B cell (primary cell): Measurements from ENCODE around the gene TM9SF2. TPM values are rescaled to one million over a fixed set of nuclear protein-coding genes. Genes with fewer than 3 reads are reported as not detected.
"Not testable (repeated sequence)": the region's sequence is repeated elsewhere in the genome, so short reads cannot be mapped to it uniquely, and the experiment has no call there.

Experiments
- ATAC-seq: fragments of 200-7000 bp; cut with Tn5 transposase; one replicate; pipeline ENCODE4 v1.10.0; 2021; ENCODE audit warnings: low read depth, mild to moderate bottlenecking, moderate number of reproducible peaks, moderate library complexity
- CTCF ChIA-PET: fragments of 350-600 bp; sonication (Branson Sonifier 250); formaldehyde crosslinking; loops from one replicate; lab custom pipeline; 2021; ENCODE audit warnings: antibody characterized with exemption, inconsistent platforms; lab: Charles Lee
- POLR2A ChIA-PET: fragments of 350-600 bp; sonication (Branson Sonifier 250); formaldehyde crosslinking; loops from one replicate; lab custom pipeline; 2021; ENCODE audit warnings: antibody characterized with exemption; lab: Charles Lee
- DNase-seq: peaks from one replicate; pipeline ENCODE4 v3.0.0; 2013
- H2AFZ ChIP-seq: 2 replicates; pipeline ENCODE4 v1.6.1; 2012; ENCODE audit warnings: mild to moderate bottlenecking, low read depth, low read length; ENCODE audit not compliant: insufficient read depth, poor library complexity, severe bottlenecking
- H3K27ac ChIP-seq, 2 donors: 1 replicate in 1 of 2; 2 replicates in 1 of 2; pipeline ENCODE4 v1.5.1; 2012 to 2013; ENCODE audit warnings: low read length in 2 of 2, mild to moderate bottlenecking in 2 of 2, moderate library complexity in 1 of 2
- H3K27me3 ChIP-seq, 4 experiments: fragments of 200-600 bp in 1 of 4; sonication (generic) in 1 of 4; replicated peaks in 1 of 4; 1 replicate in 2 of 4; 2 replicates in 2 of 4; pipeline versions ENCODE4 v1.6.1 to v1.7.0; 2013 to 2016; ENCODE audit warnings: low read length in 3 of 4, mild to moderate bottlenecking in 2 of 4, mixed read lengths in 1 of 4, moderate library complexity in 1 of 4; ENCODE audit not compliant: insufficient read depth in 4 of 4, control insufficient read depth in 3 of 4; ENCODE audit errors: control extremely low read depth in 1 of 4
- H3K36me3 ChIP-seq, 2 experiments: replicated peaks in 1 of 2; 1 replicate in 1 of 2; 2 replicates in 1 of 2; pipeline versions ENCODE4 v1.6.1 to v1.7.1; 2013; ENCODE audit warnings: low read length in 1 of 2; ENCODE audit not compliant: insufficient read depth in 2 of 2, control insufficient read depth in 1 of 2; ENCODE audit errors: control extremely low read depth in 1 of 2, extremely low read depth in 1 of 2
- H3K4me1 ChIP-seq, 2 donors: fragments of 200-600 bp in 1 of 2; sonication (generic) in 1 of 2; 1 replicate in 1 of 2; 2 replicates in 1 of 2; pipeline versions ENCODE4 v1.5.1 to v1.6.1; 2013 to 2017; ENCODE audit warnings: low read length in 2 of 2; ENCODE audit not compliant: control insufficient read depth in 2 of 2, insufficient read depth in 2 of 2
- H3K4me2 ChIP-seq: replicated peaks from 2 replicates; pipeline ENCODE3; 2012; ENCODE audit warnings: mild to moderate bottlenecking, low read depth, low read length; ENCODE audit not compliant: poor library complexity, severe bottlenecking
- H3K4me3 ChIP-seq, 5 experiments: fragments of 200-600 bp in 1 of 5; sonication (generic) in 1 of 5; 1 replicate in 3 of 5; 2 replicates in 2 of 5; pipeline versions ENCODE4 v1.5.1 to v1.7.0; 2011 to 2016; ENCODE audit warnings: low read length in 4 of 5, mild to moderate bottlenecking in 4 of 5, low read depth in 2 of 5, control low read depth in 1 of 5, moderate library complexity in 1 of 5; ENCODE audit not compliant: insufficient read depth in 1 of 5; ENCODE audit errors: control extremely low read depth in 1 of 5, extremely low read depth in 1 of 5
- H3K79me2 ChIP-seq: fragments of 200-600 bp; sonication (generic); one replicate; pipeline ENCODE4 v1.6.0; 2016; ENCODE audit warnings: low read length; ENCODE audit not compliant: control insufficient read depth, insufficient read depth
- H3K9ac ChIP-seq: fragments of 200-600 bp; sonication (generic); 2 replicates; pipeline ENCODE4 v1.6.1; 2017; ENCODE audit warnings: mild to moderate bottlenecking, low read length, moderate library complexity
- H3K9me3 ChIP-seq, 3 donors: one replicate each; pipeline versions ENCODE4 v1.6.1 to v1.7.1; 2013; ENCODE audit warnings: low read length in 2 of 3; ENCODE audit not compliant: control insufficient read depth in 2 of 3, insufficient read depth in 1 of 3; ENCODE audit errors: control extremely low read depth in 1 of 3
- H4K20me1 ChIP-seq: 2 replicates; pipeline ENCODE4 v1.6.0; 2012; ENCODE audit warnings: mild to moderate bottlenecking, low read length; ENCODE audit not compliant: insufficient read depth, control insufficient read depth, poor library complexity, severe bottlenecking
- H3K27ac Mint-ChIP-seq: one replicate; pipeline ENCODE4 v1.8.0; 2021; ENCODE audit warnings: mixed read lengths
- H3K27me3 Mint-ChIP-seq: one replicate; pipeline ENCODE4 v1.8.0; 2021; ENCODE audit warnings: mixed read lengths
- H3K4me1 Mint-ChIP-seq: one replicate; pipeline ENCODE4 v1.8.0; 2021; ENCODE audit warnings: mixed read lengths
- H3K4me3 Mint-ChIP-seq: one replicate; pipeline ENCODE4 v1.8.0; 2021; ENCODE audit warnings: mixed read lengths
- H3K9me3 Mint-ChIP-seq: one replicate; pipeline ENCODE4 v1.8.0; 2022; ENCODE audit warnings: mixed read lengths; ENCODE audit not compliant: insufficient read depth
- CTCF ChIP-seq: fragments of 200-600 bp; IDR thresholded peaks from one replicate; pipeline ENCODE4 v1.8.0; 2022; ENCODE audit warnings: antibody characterized with exemption, mild to moderate bottlenecking
- EZH2 ChIP-seq: IDR thresholded peaks from 2 replicates; pipeline ENCODE4 v1.6.1; 2012; ENCODE audit warnings: borderline replicate concordance, low read depth, mild to moderate bottlenecking, moderate library complexity, low read length; ENCODE audit not compliant: insufficient read depth, poor library complexity, severe bottlenecking
- WGBS: methylation state at CpG from one replicate; pipeline ENCODE4 v1.1.5; 2013; ENCODE audit warnings: missing lambda C conversion rate; ENCODE audit not compliant: insufficient coverage; 5-methylcytosine and 5-hydroxymethylcytosine counted together
- intact Hi-C: fragments of 100-400 bp; cut with micrococcal nuclease; formaldehyde crosslinking; loops from one replicate; pipeline ENCODE4 v1.10.0; 2022
- polyA plus RNA-seq: library from polyadenylated mRNA; depleted of rRNA; stranded (reverse); fragments of >200 nt; gene quantifications from 2 replicates; pipeline ENCODE4 v1.2.3, GENCODE V29; 2012
- total RNA-seq, 2 donors: library from RNA; stranded (reverse); fragments of 120-200 nt in 1 of 2; gene quantifications; 1 replicate in 1 of 2; 2 replicates in 1 of 2; pipeline versions ENCODE4 v1.2.3 to v1.2.4, GENCODE V29; 2013 to 2022

TM9SF2 gene
- total and polyA plus RNA-seq, 2 donors (not counting 1 experiment from before 2014, with no cell fraction given) = 20.2 to 63.6 TPM

GRCh38 chr13:99566125-99567083, 65.1 kb downstream of the TM9SF2 start:
- peaks cover 0 to 24% (median 8%) of the 10 kb centered on the region in 3 donors for H3K9me3 ChIP-seq
- H3K27me3 ChIP-seq = no peaks in the 10 kb centered on the region
- peak overlapping the region; percentile 44 for H3K4me2 ChIP-seq
- intact Hi-C loops = no loop called here
- H3K79me2 ChIP-seq = no peaks in the 10 kb centered on the region
- H4K20me1 ChIP-seq = no peaks in the 10 kb centered on the region
- Mint-ChIP-seq H3K27me3 (no peaks in the 10 kb centered on the region), H3K4me1 (peaks cover 2% of the 10 kb centered on the region), H3K27ac (no peak overlapping the region), H3K4me3 (peak overlapping the region; percentile 59), H3K9me3 (peaks cover 4% of the 10 kb centered on the region)
- POLR2A ChIA-PET = no interaction called here
- TF ChIP-seq CTCF (no peak), EZH2 (no peak)
- CTCF ChIA-PET = no interaction called here
- H3K9ac ChIP-seq = peak overlapping the region; percentile 31
- DNase-seq = no peak
- H3K4me1 ChIP-seq = no peaks in the 10 kb centered on the region
- H3K27ac ChIP-seq = no peak overlapping the region
- no peak for ATAC-seq
- 71% methylated on average over 36 of the region's 37 CpGs for WGBS
- peaks cover 7 to 16% of the 10 kb centered on the region in 2 experiments for H3K36me3 ChIP-seq
- peak overlapping the region in 3 of 5 experiments; percentile 4 to 42 (median 19) for H3K4me3 ChIP-seq
- no peak overlapping the region for H2AFZ ChIP-seq

- H3K4me1 Mint-ChIP-seq, H3K4me1 ChIP-seq, H3K4me3 Mint-ChIP-seq, CTCF ChIA-PET, intact Hi-C loops, POLR2A ChIA-PET, H3K4me2 ChIP-seq, H3K27ac ChIP-seq, H3K9me3 Mint-ChIP-seq, H2AFZ ChIP-seq, H3K27me3 Mint-ChIP-seq, H3K36me3 ChIP-seq, H4K20me1 ChIP-seq, H3K27ac Mint-ChIP-seq, DNase-seq, ATAC-seq, H3K9ac ChIP-seq, H3K27me3 ChIP-seq, H3K4me3 ChIP-seq, H3K79me2 ChIP-seq: not testable (repeated sequence)
- WGBS = no CpG with 5 or more reads among the region's 6 CpGs
- H3K9me3 ChIP-seq = peaks cover 0 to 24% (median 8%) of the 10 kb centered on the region in 3 donors
These were observed 67.6 kb downstream of the TM9SF2 start for GRCh38 chr13:99568901-99569300.
